Prostate gland (tissue), 2 donors: ENCODE data around the gene SMG6. TPM values are rescaled to one million over a fixed set of nuclear protein-coding genes. Genes with fewer than 3 reads are reported as not detected.
A peak's percentile ranks its signal among the peaks of the same experiment; 100 is the strongest.

Experiments
- DNase-seq: peaks from one replicate; pipeline ENCODE4 v3.0.0-alpha.2; 2019; ENCODE audit warnings: low spot score
- H3K27ac ChIP-seq, 2 donors: fragments of 200-600 bp; sonication (generic); 2 replicates each; pipeline ENCODE4 v1.5.1; 2017 to 2019
- H3K27me3 ChIP-seq: fragments of 200-600 bp; sonication (generic); replicated peaks from 2 replicates; pipeline ENCODE4 v1.5.1; 2019; ENCODE audit not compliant: insufficient read depth
- H3K36me3 ChIP-seq, 2 donors: fragments of 200-600 bp; sonication (generic); 1 replicate in 1 of 2; 2 replicates in 1 of 2; pipeline versions ENCODE4 v1.5.1 to v1.8.1; 2017 to 2019
- H3K4me1 ChIP-seq: fragments of 200-600 bp; sonication (generic); replicated peaks from 2 replicates; pipeline ENCODE4 v1.5.1; 2019
- H3K4me3 ChIP-seq, 2 donors: fragments of 200-600 bp; sonication (generic); 2 replicates each; pipeline ENCODE4 v1.5.1; 2017 to 2019
- H3K9me3 ChIP-seq: fragments of 200-600 bp; sonication (generic); 2 replicates; pipeline ENCODE4 v1.5.1; 2017
- CTCF ChIP-seq, 4 experiments: fragments of 200-600 bp in 2 of 4; fragments of 450-650 bp in 2 of 4; sonication (generic) in 2 of 4; IDR thresholded peaks; 1 replicate in 3 of 4; 2 replicates in 1 of 4; pipeline ENCODE4 v1.5.1; 2016 to 2019; ENCODE audit warnings: antibody characterized with exemption in 4 of 4, mild to moderate bottlenecking in 2 of 4, moderate library complexity in 2 of 4
- POLR2A ChIP-seq: fragments of 450-650 bp; IDR thresholded peaks from one replicate; pipeline ENCODE4 v1.6.1; 2016; ENCODE audit warnings: antibody characterized with exemption, mild to moderate bottlenecking
- POLR2AphosphoS5 ChIP-seq: sonication (generic); formaldehyde crosslinking; IDR thresholded peaks from one replicate; pipeline ENCODE4 v1.6.1; 2017; ENCODE audit warnings: antibody characterized with exemption
- WGBS: methylation state at CpG from one replicate; pipeline ENCODE4 v1.1.5; 2018; 5-methylcytosine and 5-hydroxymethylcytosine counted together
- intact Hi-C: fragments of 100-400 bp; cut with DNase I; formaldehyde crosslinking; loops from one replicate; pipeline ENCODE4 v1.14.2; 2022
- total RNA-seq, 2 donors: library from RNA; depleted of rRNA; stranded (reverse); fragments of >200 nt; gene quantifications; one replicate each; pipeline ENCODE4 v1.1.0, GENCODE V29; 2016

SMG6 gene
- total RNA-seq, 2 donors from 2014 or later: 23.8 to 56.0 TPM

- H3K4me1 ChIP-seq: no peaks in the 10 kb centered on the region
- H3K9me3 ChIP-seq: no peaks in the 10 kb centered on the region
- 92% methylated on average over 4 of the region's 4 CpGs for WGBS
- H3K27me3 ChIP-seq: no peaks in the 10 kb centered on the region
- H3K4me3 ChIP-seq: no peak overlapping the region
- no peaks in the 10 kb centered on the region for H3K36me3 ChIP-seq
- intact Hi-C loops: no loop called here
- DNase-seq: no peak
- no peak overlapping the region for H3K27ac ChIP-seq
- TF ChIP-seq CTCF (IDR thresholded peaks at IDR 0.05) (no peak), POLR2A (no peak), POLR2AphosphoS5 (no peak)
Measured at GRCh38 chr17:2247005-2247404, 56.6 kb downstream of the SMG6 start.

DNA sequence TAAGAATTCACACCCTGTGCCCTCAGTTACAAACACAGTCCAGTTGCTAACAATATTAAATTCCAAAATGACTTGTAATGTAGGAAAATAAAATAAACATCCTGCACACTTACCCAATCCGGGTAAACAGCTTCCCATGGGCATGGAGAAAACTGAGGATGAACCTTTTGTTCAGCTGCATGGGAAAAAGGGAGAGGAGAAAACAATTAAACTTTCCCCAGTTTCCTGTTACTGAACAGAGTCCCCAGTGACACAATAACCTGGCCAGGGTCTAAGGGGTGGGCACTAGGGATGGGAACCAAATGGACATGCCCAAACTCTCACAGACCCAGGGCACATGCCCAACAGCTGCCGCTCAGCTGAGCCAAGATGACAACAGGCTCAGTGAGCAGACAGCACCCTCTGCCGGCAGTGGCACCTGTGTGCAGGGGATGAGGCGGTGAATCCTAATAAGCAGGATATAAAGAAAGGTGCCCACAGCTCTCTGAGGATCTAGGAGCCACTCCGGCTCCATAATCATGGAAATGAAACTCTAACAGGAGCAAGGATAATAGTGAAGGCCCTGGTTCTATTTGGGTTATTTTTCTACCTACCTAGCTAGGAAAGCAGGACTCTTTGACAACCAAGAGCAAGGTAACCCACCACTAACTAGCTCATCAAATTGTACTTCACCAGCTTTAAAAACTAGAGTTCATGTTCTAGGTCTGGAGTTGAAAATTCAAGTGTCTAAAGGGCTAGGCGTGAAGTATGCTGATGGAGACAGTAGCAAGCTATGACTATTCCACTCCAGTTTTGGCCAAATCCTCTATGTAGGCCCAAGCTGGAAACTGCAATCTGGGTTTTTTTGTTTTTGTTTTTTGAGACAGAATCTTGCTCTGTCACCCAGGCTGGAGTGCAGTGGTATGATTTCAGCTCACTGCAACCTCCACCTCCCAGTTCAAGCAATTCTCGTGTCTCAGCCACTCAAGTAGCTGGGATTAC, 58.8 kb downstream of the SMG6 start:
- peak; percentile 83 for DNase-seq
- H3K27ac ChIP-seq: peak overlapping the region; percentile 40 to 49
- H3K27me3 ChIP-seq: no peaks in the 10 kb centered on the region
- no peaks in the 10 kb centered on the region for H3K4me1 ChIP-seq
- peak; percentile 84 for TF ChIP-seq POLR2AphosphoS5
- no peak for TF ChIP-seq POLR2A
- TF ChIP-seq CTCF (IDR thresholded peaks at IDR 0.05): peak; percentile 94 to 99 (median 98)
- intact Hi-C loops: loop anchor here (2.0 to 5.0 kb wide), 2 partner anchors 37 to 190 kb away; partner anchors contain the start of gene HIC1
- WGBS: 24% methylated on average over 7 of the region's 7 CpGs
- no peaks in the 10 kb centered on the region for H3K36me3 ChIP-seq
- no peaks in the 10 kb centered on the region for H3K9me3 ChIP-seq
- H3K4me3 ChIP-seq: no peak overlapping the region

- Histone ChIP-seq H3K36me3 (no peaks in the 10 kb centered on the region), H3K9me3 (no peaks in the 10 kb centered on the region), H3K4me1 (no peaks in the 10 kb centered on the region), H3K27me3 (no peaks in the 10 kb centered on the region), H3K27ac (peak overlapping the region; percentile 29 to 40), H3K4me3 (no peak overlapping the region)
- intact Hi-C loops: loop anchor here (2.0 to 5.0 kb wide), 2 partner anchors 38 to 189 kb away; partner anchors contain the start of gene HIC1
- no peak for DNase-seq
- WGBS: 91% methylated on average over 5 of the region's 5 CpGs
- no peak for TF ChIP-seq CTCF (IDR thresholded peaks at IDR 0.05)
- TF ChIP-seq POLR2AphosphoS5: no peak
- no peak for TF ChIP-seq POLR2A
Measured at GRCh38 chr17:2243953-2244352, 59.6 kb downstream of the SMG6 start.

DNA sequence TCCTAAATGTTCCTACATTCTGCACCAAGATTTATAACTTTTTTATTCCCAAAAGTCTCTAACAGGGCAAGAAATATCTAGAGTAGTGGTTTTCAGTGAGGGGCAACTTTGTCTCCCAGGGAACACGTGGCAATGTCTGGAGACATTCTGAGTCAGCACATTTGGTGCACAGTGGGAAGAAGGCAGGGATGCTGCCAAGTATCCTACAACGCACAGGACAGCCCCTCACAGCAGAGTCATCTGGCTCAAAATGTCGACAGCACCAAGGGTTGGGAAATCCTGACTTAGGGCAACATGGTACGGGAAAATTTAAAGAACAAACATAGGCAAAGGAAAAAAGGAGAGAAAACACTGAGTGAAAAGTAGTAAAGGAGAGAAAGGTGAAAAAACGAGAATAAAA, 61.8 kb downstream of the SMG6 start:
- peaks cover 5% of the 10 kb centered on the region for H3K4me1 ChIP-seq
- DNase-seq: no peak

More for the DNA sequence above, 61.8 kb downstream of the SMG6 start:
- Histone ChIP-seq H3K27me3 (no peaks in the 10 kb centered on the region), H3K27ac (no peak overlapping the region), H3K36me3 (no peaks in the 10 kb centered on the region), H3K9me3 (no peaks in the 10 kb centered on the region), H3K4me3 (no peak overlapping the region)
- TF ChIP-seq POLR2A (no peak), CTCF (IDR thresholded peaks at IDR 0.05) (no peak), POLR2AphosphoS5 (no peak)
- intact Hi-C loops: loop anchor here (5.0 kb wide), 1 partner anchor 40 kb away; no protein-coding TSS in a partner anchor
- WGBS: 66% methylated on average over 5 of the region's 5 CpGs
